Activated CD8-positive, alpha-beta memory T cell treated with anti-CD3 and anti-CD28 coated beads, Interleukin-2, amount 10 ng/mL, durations not matched to agents 7 days and 5 days (primary cell): ENCODE measurements around the gene YDJC. TPM values are rescaled to one million over a fixed set of nuclear protein-coding genes. Genes with fewer than 3 reads are reported as not detected.
"Not testable (repeated sequence)": the region's sequence is repeated elsewhere in the genome, so short reads cannot be mapped to it uniquely, and the experiment has no call there.

ENCODE experiments used
- ATAC-seq: fragments of 150-1000 bp; cut with Tn5 transposase; one replicate; pipeline ENCODE4 v1.10.0; 2021; ENCODE audit warnings: moderate library complexity
- CTCF ChIA-PET: fragments of 350-600 bp; sonication (Branson Sonifier 250); formaldehyde crosslinking; loops from one replicate; lab custom pipeline; 2021; ENCODE audit warnings: antibody characterized with exemption; lab: Charles Lee
- DNase-seq: peaks from one replicate; pipeline ENCODE4 v3.0.0-alpha.2; 2020
- H3K27ac Mint-ChIP-seq: one replicate; pipeline ENCODE4 v1.8.0; 2021; ENCODE audit warnings: mild to moderate bottlenecking, mixed read lengths
- H3K27me3 Mint-ChIP-seq: one replicate; pipeline ENCODE4 v1.8.0; 2021; ENCODE audit warnings: mixed read lengths
- H3K36me3 Mint-ChIP-seq: one replicate; pipeline ENCODE4 v1.8.0; 2021; ENCODE audit warnings: mild to moderate bottlenecking, mixed read lengths
- H3K4me1 Mint-ChIP-seq: one replicate; pipeline ENCODE4 v1.8.0; 2021; ENCODE audit warnings: mixed read lengths
- H3K4me3 Mint-ChIP-seq: one replicate; pipeline ENCODE4 v1.8.0; 2021; ENCODE audit warnings: mild to moderate bottlenecking, moderate library complexity, mixed read lengths
- H3K9me3 Mint-ChIP-seq: one replicate; pipeline ENCODE4 v1.8.0; 2022; ENCODE audit warnings: low read depth, mixed read lengths
- microRNA-seq: library from miRNA; unstranded; fragments of <30 nt; microRNA quantifications from one replicate; pipeline ENCODE4 v1.2.0, GENCODE V29; 2022
- total RNA-seq, 2 experiments: library from RNA; stranded (reverse); gene quantifications; one replicate each; pipeline ENCODE4 v1.2.3, GENCODE V29; 2021

Gene YDJC
- total RNA-seq, 2 experiments from 2014 or later, result 43.7 to 44.3 TPM

DNA sequence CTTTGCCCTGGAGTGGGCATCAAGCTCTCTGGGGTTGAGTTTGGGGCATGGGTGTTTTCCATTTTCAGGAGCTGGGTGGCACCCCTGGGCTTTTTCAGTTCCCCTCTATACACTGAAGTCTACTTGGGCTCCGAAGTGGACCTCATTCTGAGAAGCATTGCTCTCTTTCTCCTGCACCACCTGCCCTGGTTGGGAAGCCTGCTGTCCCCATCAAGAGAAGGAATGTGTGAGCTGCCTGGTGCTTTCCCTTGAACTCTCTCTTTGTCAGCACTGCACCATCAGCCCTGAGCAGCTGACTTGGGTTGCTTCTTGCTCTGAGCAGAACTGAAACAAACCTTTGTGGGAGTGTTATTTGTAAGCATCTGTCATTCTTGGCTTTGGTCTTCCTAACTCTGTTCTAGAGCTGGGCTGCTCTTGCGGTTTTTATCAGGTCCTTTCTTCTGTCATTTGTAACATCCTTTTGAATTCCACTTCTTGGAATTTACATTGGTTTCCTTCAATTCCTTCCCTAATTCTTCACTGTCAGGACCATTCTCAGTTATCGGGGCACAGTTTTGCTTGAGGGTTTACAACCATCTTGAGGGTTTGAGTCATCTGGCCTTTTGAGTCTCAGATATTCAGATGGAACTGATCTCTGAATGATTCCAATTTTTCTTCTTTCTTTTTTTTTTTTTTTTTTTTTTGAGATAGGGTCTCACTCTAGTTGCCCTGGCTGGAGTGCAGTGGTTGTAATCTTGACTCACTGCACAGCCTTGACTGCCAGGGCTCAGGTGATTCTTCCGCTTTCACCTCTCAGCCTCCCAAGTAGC lies 41.8 kb downstream of the YDJC start:
- Mint-ChIP-seq H3K27ac (peak overlapping the region; percentile 64), H3K4me1 (peaks cover 48% of the 10 kb centered on the region), H3K9me3 (no peaks in the 10 kb centered on the region), H3K27me3 (no peaks in the 10 kb centered on the region), H3K36me3 (peaks cover 18% of the 10 kb centered on the region), H3K4me3 (peak overlapping the region; percentile 23)
- CTCF ChIA-PET, result interaction anchor here (0.6 to 2.2 kb wide), 5 partner anchors 12 to 45 kb away, joined by 3 to 9 read pairs (median 3); partner anchors contain the start of genes CCDC116 and YDJC
- peak; percentile 74 for DNase-seq
- peak; percentile 97 for ATAC-seq

GRCh38 chr22:21585389-21585788 lies 44.4 kb downstream of the YDJC start:
- no peaks in the 10 kb centered on the region for H3K27me3 Mint-ChIP-seq
- CTCF ChIA-PET, result interaction anchor here (1.3 kb wide), 1 partner anchor 62 kb away, joined by 3 read pairs; no protein-coding TSS in a partner anchor
- H3K27ac Mint-ChIP-seq, result no peak overlapping the region
- ATAC-seq, result no peak
- DNase-seq, result no peak
- H3K4me3 Mint-ChIP-seq, result no peak overlapping the region
- H3K9me3 Mint-ChIP-seq, result no peaks in the 10 kb centered on the region
- H3K4me1 Mint-ChIP-seq, result peaks cover 40% of the 10 kb centered on the region
- peaks cover 15% of the 10 kb centered on the region for H3K36me3 Mint-ChIP-seq

GRCh38 chr22:21582801-21583740 lies 46.8 kb downstream of the YDJC start:
- Mint-ChIP-seq H3K9me3 (no peaks in the 10 kb centered on the region), H3K27ac (no peak overlapping the region), H3K4me1 (peaks cover 35% of the 10 kb centered on the region), H3K27me3 (no peaks in the 10 kb centered on the region), H3K36me3 (peaks cover 12% of the 10 kb centered on the region), H3K4me3 (no peak overlapping the region)
- no peak for ATAC-seq
- CTCF ChIA-PET, result interaction anchor here (2.4 kb wide), 1 partner anchor 46 kb away, joined by 6 read pairs; the partner anchor contains the start of gene YDJC
- no peak for DNase-seq

GRCh38 chr22:21581009-21581713 lies 48.7 kb downstream of the YDJC start:
- not testable (repeated sequence) for H3K27me3 Mint-ChIP-seq, H3K9me3 Mint-ChIP-seq, DNase-seq, H3K27ac Mint-ChIP-seq, H3K4me3 Mint-ChIP-seq, ATAC-seq
- Mint-ChIP-seq H3K36me3 (peaks cover 15% of the 10 kb centered on the region), H3K4me1 (peaks cover 28% of the 10 kb centered on the region)
- CTCF ChIA-PET, result interaction anchor here (2.4 kb wide), 1 partner anchor 48 kb away, joined by 6 read pairs; the partner anchor contains the start of gene YDJC

GRCh38 chr22:21580623-21581007 lies 49.2 kb downstream of the YDJC start:
- Mint-ChIP-seq H3K36me3 (peaks cover 16% of the 10 kb centered on the region), H3K4me1 (peaks cover 28% of the 10 kb centered on the region)
- H3K9me3 Mint-ChIP-seq, H3K27me3 Mint-ChIP-seq, DNase-seq, H3K4me3 Mint-ChIP-seq, H3K27ac Mint-ChIP-seq, ATAC-seq: not testable (repeated sequence)
- CTCF ChIA-PET, result interaction anchor here (2.4 kb wide), 1 partner anchor 49 kb away, joined by 6 read pairs; the partner anchor contains the start of gene YDJC

- Mint-ChIP-seq H3K4me1 (peaks cover 24% of the 10 kb centered on the region), H3K4me3 (no peak overlapping the region), H3K27ac (no peak overlapping the region), H3K27me3 (no peaks in the 10 kb centered on the region), H3K9me3 (no peaks in the 10 kb centered on the region), H3K36me3 (peaks cover 10% of the 10 kb centered on the region)
- ATAC-seq, result no peak
- CTCF ChIA-PET, result no interaction called here
- DNase-seq, result no peak
Measured at GRCh38 chr22:21579474-21579851, 50.4 kb downstream of the YDJC start.

Small RNA genes lying within 50 kb of the gene (microRNA-seq; reads per million reads assigned to microRNA genes)
- gene MIR130B, result 4,270 reads per million, percentile 92 among the genes with 10 or more reads in this experiment
- 13.6 reads per million, percentile 36 among the genes with 10 or more reads in this experiment for gene MIR301B

Other genes with a start within 250 kb of the YDJC start
- gene RIMBP3B, start 246.3 kb downstream of the YDJC start, total RNA-seq, result under 1 TPM; 0.05 to 0.09 TPM
- gene HIC2, start 212.7 kb downstream of the YDJC start, total RNA-seq, result 1 to 10 TPM; 4.2 to 4.4 TPM
- 1 to 10 TPM in 1 of 2 experiments, under 1 TPM in 1; 0.99 to 1.1 TPM for gene TMEM191C, start 162.6 kb downstream of the YDJC start, total RNA-seq
- under 1 TPM; 0.14 to 0.18 TPM for gene RIMBP3C, start 78.6 kb downstream of the YDJC start, total RNA-seq
- gene UBE2L3, start 62.3 kb downstream of the YDJC start, total RNA-seq, result 10 to 100 TPM; 57.3 to 67.8 TPM
- gene CCDC116, start 2.7 kb upstream of the YDJC start, total RNA-seq, result under 1 TPM; 0.59 to 0.76 TPM
- 10 to 100 TPM; 78.7 to 79.1 TPM for gene SDF2L1, start 12.3 kb upstream of the YDJC start, total RNA-seq
- gene PPIL2, start 36.0 kb upstream of the YDJC start, total RNA-seq, result 10 to 100 TPM; 55.7 to 61.2 TPM
- 10 to 100 TPM in 1 of 2 experiments, 1 to 10 TPM in 1; 7.2 to 21.6 TPM for gene YPEL1, start 105.8 kb upstream of the YDJC start, total RNA-seq
- 100 to 1,000 TPM; 110 to 112 TPM for gene MAPK1, start 237.6 kb upstream of the YDJC start, total RNA-seq